GM10266 (cell line): ENCODE data around the gene OR4F6.
"Not testable (repeated sequence)": the region's sequence is repeated elsewhere in the genome, so short reads cannot be mapped to it uniquely, and the experiment has no call there.

Experiments used
- DNase-seq: peaks from one replicate; pipeline ENCODE4 v3.0.0; 2012; ENCODE audit errors: extremely low spot score
- TF ChIP-seq, protein P1 (sequence below): IDR thresholded peaks from 2 replicates; pipeline ENCODE4 v1.5.1; 2012; ENCODE audit warnings: mild to moderate bottlenecking, low read depth; ENCODE audit not compliant: control insufficient read depth, insufficient read depth; ENCODE audit errors: missing control alignments

OR4F6 gene

DNA sequence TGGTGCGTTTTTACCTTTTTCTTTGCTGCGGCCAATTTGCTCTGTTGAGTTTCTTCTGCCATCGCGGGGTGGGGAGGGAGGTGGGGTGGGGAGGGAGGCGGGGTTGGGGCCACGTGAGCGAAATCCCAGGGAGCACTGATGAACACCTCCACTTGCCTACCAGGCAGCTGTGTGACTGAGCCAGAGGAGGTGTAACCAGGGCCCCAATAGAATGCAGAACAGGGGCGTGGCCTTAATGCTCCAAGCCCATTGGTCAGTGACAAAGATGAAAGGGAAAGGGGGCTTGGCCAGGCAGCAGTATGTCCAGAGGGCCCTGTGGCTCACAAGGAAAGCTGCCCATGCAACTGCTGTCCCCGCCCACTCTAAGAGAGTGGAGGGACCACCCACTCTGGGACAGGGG, 21.4 kb upstream of the OR4F6 start:
- TF ChIP-seq, protein P1, sequence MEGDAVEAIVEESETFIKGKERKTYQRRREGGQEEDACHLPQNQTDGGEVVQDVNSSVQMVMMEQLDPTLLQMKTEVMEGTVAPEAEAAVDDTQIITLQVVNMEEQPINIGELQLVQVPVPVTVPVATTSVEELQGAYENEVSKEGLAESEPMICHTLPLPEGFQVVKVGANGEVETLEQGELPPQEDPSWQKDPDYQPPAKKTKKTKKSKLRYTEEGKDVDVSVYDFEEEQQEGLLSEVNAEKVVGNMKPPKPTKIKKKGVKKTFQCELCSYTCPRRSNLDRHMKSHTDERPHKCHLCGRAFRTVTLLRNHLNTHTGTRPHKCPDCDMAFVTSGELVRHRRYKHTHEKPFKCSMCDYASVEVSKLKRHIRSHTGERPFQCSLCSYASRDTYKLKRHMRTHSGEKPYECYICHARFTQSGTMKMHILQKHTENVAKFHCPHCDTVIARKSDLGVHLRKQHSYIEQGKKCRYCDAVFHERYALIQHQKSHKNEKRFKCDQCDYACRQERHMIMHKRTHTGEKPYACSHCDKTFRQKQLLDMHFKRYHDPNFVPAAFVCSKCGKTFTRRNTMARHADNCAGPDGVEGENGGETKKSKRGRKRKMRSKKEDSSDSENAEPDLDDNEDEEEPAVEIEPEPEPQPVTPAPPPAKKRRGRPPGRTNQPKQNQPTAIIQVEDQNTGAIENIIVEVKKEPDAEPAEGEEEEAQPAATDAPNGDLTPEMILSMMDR: no peak
- no peak for DNase-seq

DNA sequence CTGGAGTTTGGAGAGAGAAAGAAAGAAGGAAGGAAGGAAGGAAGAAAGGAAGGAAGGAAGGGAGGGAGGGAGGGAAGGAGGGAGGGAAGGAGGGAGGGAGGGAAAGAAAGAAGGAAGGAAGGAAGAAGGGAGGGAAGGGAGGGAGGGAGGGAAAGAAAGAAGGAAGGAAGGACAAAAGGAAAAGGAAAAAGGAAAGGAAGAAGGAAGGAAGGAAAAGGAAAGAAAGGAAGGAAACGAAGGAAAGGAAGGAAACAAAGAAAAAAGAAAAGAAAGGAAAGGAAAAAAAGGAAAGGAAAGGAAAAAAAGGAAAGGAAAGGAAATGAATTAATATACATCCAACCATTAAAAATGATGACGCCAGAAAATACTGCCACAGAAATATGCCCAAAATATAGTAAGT, 18.7 kb upstream of the OR4F6 start:
- TF ChIP-seq, protein P1: no peak

DNA sequence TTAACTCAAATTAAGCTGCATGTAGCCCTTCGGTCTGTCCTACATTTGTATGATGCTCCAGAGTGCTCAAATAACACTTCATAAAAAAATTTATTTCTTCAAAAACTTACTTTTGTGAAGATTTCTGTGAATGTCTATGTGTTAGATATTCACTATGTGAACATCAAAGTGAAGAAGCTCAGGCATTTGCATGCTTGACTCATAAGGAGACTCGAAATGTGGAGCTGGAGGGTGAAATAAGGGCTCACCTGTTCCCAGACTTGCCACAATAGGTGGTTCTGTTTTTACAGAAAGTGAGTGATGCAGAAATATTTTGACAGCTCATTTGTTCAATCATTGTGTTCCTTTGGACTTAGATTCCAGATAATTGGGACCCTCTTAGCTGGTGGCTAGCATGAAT, 16.9 kb upstream of the OR4F6 start:
- DNase-seq: not testable (repeated sequence)

More for the DNA sequence above, 18.7 kb upstream of the OR4F6 start:
- no peak for DNase-seq

DNA sequence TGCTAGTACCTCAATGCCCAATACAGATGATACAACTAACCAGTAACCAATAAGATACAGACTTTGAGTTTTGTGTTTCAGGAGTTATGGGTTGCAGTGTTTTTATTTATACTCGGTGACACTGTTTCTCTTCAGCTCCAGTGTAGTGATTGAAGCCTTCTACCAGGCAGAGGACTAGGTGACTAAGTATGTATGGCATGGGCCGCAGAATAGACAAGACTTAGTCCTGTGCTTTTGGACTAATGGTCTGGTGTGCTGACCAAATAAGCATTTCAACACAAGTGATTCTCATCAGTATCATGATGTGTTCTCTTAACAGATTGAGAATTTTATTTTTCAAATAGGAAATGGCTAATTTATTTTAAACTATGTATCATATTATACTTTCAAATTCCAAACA, 15.3 kb upstream of the OR4F6 start:
- DNase-seq: not testable (repeated sequence)

DNA sequence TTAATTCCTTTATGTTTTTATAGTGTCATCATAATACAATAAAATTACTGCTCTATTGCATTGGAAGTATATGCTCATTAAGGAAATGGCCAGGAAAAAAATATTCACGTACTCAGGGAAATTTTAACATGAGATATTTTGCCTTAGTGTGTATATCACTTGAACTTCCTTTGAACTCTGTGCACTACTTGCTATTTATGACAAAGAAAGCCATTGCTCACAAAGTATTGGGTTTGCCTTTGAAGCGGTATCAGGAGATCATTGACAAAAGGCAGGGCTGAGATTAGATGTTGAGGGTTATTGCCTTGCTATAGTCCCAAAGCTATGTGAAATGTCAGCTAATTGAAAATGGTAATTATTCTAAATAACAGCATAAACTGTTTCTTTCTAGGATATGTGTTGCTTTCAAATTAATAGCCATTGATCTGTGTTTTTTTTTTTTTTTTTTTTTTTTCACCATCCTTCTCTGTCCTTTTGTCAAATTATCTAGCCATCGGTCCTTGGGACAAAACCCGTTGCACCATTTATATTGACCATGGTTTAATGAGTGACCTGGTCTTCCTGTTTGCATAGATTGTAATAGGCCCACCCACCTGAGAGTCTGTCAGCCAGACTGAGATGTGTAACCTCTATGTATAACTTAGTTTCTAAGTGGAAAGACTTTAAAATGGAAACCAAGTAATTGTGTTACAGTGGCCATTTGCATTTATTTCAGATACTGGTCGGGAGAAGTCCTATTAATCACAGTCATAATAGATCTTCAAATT, 14.6 kb upstream of the OR4F6 start:
- not testable (repeated sequence) for DNase-seq

DNA sequence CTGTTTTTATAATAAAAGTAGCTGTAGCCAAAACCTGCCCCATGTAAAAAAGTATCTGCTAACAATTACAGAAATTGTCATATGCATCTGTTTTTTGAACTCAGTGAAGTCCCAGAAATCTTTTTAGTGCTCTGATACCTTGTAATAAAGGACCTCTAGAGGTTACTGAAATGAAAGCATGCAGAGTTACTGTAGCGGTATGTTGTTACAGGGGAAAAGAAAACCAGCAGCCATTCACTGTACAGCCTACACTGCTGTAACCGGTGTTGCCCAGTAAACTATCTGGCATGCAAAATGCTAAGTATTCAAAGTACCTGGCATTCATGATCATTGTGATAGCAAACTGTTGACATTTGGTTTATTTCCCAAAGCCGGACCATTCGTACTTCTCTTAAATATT, 12.6 kb upstream of the OR4F6 start:
- DNase-seq: not testable (repeated sequence)

DNA sequence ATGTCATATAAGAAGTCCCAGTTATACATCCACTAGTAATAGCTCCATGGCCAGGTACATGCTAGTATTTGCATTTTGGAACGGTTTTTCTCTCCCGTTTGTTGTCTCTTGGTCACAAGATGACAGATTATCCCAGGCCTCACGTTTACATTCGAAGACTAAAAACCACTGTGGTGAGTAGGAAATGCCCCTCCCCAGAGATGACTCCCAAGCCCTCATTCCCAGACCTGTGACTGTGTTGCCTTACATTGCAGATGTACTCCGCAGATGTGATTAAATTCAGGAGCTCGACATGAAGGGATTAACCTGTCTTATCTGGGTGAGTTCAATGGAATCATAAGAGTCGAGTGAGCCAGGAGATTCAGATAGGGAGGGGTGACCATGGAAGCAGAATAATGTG, 9.3 kb upstream of the OR4F6 start:
- not testable (repeated sequence) for DNase-seq

DNA sequence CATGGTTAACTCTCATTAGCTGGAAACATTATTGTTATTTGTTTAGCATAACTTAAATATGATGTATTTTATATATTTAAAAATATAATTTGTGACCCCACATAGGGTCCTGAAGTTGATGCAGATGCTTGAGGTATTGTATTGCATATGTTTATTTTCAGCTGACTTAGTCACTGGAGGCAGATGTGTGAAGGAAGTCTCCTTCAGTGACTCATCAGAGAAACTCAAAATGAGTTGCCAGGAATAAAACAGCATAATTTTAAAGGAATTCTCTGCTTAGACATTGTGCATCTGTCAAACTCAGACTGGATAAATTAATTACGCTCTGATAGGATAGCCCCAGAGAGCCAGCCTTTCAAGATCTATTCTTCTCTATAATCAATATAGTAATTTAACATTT, 7.9 kb upstream of the OR4F6 start:
- TF ChIP-seq, protein P1: no peak
- DNase-seq: no peak

DNA sequence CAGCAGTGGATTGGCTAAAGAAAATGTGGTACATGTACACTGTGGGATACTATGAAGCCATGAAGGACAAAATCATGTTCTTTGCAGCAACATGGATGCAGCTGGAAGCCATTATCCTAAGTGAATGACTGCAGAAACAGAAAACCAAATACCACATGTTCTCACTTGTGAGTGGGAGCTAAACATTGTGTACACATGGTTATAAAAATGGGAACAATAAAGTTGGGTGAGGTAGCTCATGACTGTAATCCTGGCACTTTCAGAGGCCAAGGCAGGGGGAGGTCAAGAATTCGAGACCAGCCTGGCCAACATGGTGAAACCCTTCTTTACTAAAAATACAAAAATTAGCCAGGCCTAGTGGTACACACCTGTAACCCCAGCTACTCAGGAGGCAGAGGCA, 3.6 kb upstream of the OR4F6 start:
- TF ChIP-seq, protein P1: no peak
- no peak for DNase-seq

DNA sequence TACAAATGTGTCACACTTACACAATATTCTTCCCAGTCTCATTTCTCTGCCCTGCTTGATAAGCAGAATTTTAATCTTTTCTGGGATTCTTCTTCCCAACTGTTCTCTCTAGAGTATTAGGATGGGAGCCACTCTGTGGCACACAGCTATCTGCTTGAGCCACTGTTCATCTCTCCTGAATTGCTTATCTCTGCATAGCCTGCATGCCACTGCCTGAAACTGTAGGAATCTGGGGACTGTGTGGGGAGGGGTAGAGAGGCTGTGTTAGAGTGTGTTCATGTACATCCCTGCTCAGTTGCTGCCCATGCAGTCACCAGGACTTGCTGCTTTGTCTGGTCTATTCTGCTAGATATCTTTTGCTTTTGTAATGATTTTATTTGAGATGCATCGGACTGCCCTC, 2.3 kb upstream of the OR4F6 start:
- TF ChIP-seq, protein P1: no peak
- DNase-seq: no peak
